UCSD-AML1 (cell line): ENCODE data around the gene ALG13.
"Not testable (repeated sequence)": the region's sequence is repeated elsewhere in the genome, so short reads cannot be mapped to it uniquely, and the experiment has no call there.

Experiments
- DNase-seq: peaks from one replicate; lab custom pipeline; 2025; ENCODE audit not compliant: unreplicated experiment; lab: John Stamatoyannopoulos, UW

ALG13 gene

GRCh38 chrX:111680988-111681779 lies at the start of gene ALG13:
ALG13 (plus strand) TSS chrX:111681170; CDS start chrX:111681219, 49 bp downstream.
- peak; percentile 85 for DNase-seq

GRCh38 chrX:111634823-111635729 lies 45.9 kb upstream of the ALG13 start:
- no peak for DNase-seq

GRCh38 chrX:111641969-111642368 lies 39.0 kb upstream of the ALG13 start:
- no peak for DNase-seq

GRCh38 chrX:111645165-111645564 lies 35.8 kb upstream of the ALG13 start:
- not testable (repeated sequence) for DNase-seq

GRCh38 chrX:111645607-111646006 lies 35.4 kb upstream of the ALG13 start:
- DNase-seq, result no peak

GRCh38 chrX:111646515-111646914 lies 34.5 kb upstream of the ALG13 start:
- DNase-seq, result no peak

- no peak for DNase-seq
Measured at GRCh38 chrX:111648802-111649201, 32.2 kb upstream of the ALG13 start.

GRCh38 chrX:111649638-111650037 lies 31.3 kb upstream of the ALG13 start:
- no peak for DNase-seq

- DNase-seq, result no peak
Measured at GRCh38 chrX:111650845-111651244, 30.1 kb upstream of the ALG13 start.

- no peak for DNase-seq
Measured at GRCh38 chrX:111652719-111653118, 28.3 kb upstream of the ALG13 start.

- no peak for DNase-seq
Measured at GRCh38 chrX:111661241-111661640, 19.7 kb upstream of the ALG13 start.

GRCh38 chrX:111662292-111662691 lies 18.7 kb upstream of the ALG13 start:
- DNase-seq, result no peak

- DNase-seq, result no peak
Measured at GRCh38 chrX:111671668-111672067, 9.3 kb upstream of the ALG13 start.

- no peak for DNase-seq
Measured at GRCh38 chrX:111687305-111687704, 6.3 kb downstream of the ALG13 start.

GRCh38 chrX:111695297-111695880 lies 14.4 kb downstream of the ALG13 start:
- DNase-seq, result no peak

- DNase-seq, result no peak
Measured at GRCh38 chrX:111719426-111720210, 38.6 kb downstream of the ALG13 start.

- DNase-seq, result no peak
Measured at GRCh38 chrX:111728096-111728495, 47.1 kb downstream of the ALG13 start.

GRCh38 chrX:111731351-111731750 lies 50.4 kb downstream of the ALG13 start:
- no peak for DNase-seq

- DNase-seq, result no peak
Measured at GRCh38 chrX:111736571-111736970, 55.6 kb downstream of the ALG13 start.

GRCh38 chrX:111742018-111742417 lies 61.0 kb downstream of the ALG13 start:
- no peak for DNase-seq

GRCh38 chrX:111743316-111743715 lies 62.3 kb downstream of the ALG13 start:
- DNase-seq, result no peak
